NOMO-1 treated with DMSO at 0.1 percent for 48 hours (cell line): Measurements from ENCODE around the gene ZC3H13.

Source experiments
- DNase-seq: peaks from one replicate; lab custom pipeline; 2025; ENCODE audit not compliant: unreplicated experiment; lab: John Stamatoyannopoulos, UW

Gene ZC3H13

DNA sequence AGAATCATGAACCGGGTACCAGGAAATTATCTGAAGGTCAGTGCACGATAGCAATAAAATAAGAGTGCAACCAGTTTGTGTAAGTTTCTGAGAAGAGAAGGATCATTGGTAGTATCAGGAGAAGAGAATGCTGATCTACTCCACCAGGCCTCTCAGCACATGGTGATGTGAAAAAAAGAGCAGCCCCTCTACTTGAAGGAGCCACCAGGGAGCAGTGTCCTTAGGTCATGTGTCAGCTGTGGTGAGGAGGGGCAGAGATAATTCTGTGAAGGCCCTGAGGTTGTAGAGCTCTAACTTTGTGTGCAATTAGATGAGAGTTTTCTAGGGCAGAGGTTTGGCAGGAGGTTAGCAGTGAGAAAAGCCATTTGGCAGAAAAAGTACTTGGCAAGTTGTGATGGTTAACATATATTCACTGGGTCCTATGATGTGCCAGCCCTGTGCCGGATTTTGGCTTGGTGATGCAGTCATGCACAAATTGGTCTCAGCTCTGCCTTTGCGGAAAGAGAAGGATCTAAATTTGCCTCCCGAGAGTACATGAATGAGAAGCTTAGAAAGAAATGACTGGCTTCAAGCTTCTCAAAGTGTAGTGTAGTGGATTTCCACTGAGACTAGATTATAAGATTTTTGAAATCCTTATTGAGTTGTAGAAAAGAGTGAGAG lies 19.2 kb upstream of the ZC3H13 start:
- no peak for DNase-seq

DNA sequence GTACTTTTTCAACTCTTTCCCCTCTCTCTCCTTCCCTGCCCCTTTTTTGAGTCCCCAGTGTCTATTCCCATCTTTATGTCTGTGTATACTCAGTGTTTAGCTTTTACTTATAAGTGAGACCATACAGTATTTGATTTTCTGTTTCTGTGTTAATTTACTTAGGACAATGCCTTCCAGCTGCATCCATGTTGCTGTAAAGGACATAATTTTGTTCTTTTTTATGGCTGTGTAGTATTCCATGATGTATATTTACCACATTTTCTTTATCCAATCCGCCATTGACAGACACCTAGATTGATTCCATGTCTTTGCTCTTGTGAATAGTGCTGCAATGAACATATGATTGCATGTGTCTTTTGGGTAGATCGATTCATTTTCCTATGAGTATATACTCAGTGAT lies 10.7 kb upstream of the ZC3H13 start:
- no peak for DNase-seq

DNA sequence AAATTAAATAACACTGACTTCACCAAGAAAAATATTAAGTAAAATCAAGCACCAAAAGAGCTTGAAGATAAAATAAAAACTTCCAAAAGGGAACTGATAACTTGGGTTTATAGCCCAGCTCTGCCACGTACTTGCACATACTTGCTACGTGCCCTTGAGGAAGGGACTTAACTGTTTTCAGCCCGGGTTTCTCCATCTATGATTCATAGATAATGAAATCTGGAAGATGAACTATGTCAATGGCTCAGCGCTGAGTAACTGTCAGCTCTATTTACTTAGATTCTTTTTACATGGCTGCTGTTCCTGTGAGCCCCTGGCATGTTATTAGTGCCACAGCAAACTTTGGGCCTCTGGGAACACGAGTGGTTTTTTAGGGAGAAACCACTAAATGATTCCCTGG lies 9.6 kb upstream of the ZC3H13 start:
- DNase-seq, result peak; percentile 72

DNA sequence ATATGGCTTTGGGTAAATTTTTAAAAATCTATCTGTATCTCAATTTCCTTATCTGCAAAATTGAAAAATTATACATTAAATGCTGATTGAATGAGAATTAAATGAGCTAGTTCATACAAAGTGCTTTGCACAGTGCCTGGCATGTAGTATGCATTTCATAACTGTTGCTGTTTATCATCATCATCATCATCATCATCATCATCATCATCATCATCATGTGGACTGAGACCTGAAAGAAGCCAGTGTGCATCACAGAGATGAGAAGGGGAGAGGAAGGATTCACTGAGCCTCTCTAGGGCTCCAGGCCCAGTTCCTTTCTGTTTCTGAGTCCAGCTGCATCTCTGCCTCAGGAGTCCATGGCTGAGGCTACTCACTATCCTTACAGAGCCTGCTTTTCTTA lies 6.9 kb upstream of the ZC3H13 start:
- DNase-seq, result no peak

DNA sequence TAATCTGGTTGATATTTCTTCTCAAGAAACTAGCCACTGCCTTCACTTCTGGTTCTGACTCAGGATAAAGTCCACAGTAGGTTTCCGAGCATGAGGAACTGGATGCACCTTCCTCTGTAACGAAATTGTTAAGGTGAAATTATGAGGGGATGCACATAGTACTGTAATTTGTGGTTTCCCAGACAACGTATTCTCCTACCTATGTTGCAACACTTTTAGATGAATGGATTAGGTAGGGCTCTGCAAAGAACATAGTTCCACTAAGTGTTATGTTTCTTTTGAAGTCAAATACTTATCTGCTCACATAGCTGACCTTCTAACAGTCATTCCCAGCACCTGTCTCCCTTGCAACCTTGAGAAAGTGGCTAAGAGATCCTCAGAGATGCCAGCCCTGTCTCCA lies 5.7 kb upstream of the ZC3H13 start:
- DNase-seq, result peak; percentile 31

DNA sequence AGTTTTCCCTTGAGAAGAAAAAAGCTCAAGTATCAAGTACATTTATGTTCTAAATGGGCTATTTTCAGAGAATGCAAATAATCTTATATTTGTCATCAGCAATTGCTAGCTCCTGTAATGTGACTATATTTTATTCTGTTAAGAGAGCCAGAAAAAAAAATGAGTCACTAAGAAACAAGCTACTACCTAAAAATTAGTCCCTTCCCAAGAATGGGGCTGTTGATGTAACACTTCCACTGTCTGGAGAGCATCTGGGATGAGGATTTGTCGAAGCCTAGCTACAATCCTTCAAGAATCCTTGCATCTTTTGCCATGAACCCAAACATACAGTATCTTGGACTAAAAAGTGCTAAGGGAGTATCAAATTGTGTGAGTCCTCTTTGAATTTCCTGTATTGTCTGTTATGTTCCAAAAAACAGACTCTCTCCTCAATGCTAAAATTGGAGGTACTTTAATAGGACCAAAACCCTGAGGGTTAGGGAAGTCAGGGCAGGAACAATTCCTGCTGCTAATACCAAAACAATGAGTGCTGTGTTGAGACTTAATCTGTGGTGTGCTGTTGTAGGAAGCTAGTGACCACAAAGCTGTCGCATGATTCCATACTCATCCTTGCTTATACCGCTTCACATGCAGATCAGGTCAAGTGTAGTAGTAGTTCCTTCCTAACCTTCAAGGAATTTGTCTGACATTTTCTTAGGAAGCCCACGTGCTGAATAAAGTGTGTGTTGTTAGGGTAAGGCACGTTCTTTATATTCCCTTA lies 4.9 kb upstream of the ZC3H13 start:
- no peak for DNase-seq

DNA sequence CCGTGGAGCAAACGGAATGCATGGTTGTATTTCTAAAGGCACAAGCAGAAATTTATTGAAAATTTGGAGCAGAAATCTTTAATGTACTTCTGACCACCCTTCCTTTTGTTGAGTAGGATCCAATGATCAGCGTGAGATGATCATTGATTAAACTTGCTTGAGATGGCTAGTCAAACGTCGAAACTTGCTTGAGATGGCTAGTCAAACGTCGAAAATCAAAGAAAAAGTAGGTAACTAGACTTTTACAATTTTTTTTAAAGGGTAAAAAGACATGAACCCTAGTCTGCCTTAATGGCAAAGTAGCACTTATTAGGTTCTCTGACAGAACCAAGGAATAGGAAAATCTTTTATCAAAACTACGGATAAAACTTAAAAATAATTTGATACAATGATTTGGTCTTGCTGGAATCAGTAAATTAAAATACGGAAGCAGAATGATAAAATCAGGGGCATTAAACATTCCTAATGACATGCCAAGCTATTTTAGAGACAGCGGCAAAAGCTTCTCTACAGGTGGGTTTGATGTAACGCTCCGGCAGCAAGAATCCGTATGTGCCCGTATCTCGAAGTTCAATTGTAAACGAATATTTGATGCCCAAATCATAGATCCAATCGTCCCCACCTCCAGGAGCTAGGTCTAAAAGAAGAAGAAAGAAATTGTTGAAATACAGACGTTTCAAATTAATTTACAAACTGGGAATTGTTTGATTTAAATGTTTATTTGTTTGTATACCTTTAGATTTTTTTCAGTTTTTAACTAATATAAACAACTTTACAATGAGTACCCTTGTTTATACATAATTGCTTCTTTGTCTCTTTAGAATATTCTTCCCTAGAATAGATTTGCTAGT lies 841 bp upstream of the ZC3H13 start:
- no peak for DNase-seq

DNA sequence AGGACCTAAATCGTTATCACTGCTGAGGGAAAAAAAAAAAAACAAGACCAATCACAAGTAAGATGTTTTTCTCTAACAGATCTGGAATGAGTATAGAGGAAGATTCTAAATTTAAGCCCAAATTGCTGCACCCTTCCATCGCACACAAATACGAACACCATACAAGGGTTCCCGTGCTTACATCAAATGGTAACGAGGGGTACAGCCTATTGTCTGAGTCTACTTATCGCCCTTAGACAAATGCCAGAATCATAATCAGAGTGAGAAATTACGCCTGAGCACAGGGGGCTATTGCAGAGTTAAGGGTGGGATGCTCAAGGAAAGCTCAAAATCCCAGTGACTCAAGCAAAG lies 603 bp downstream of the ZC3H13 start:
- peak; percentile 42 for DNase-seq

DNA sequence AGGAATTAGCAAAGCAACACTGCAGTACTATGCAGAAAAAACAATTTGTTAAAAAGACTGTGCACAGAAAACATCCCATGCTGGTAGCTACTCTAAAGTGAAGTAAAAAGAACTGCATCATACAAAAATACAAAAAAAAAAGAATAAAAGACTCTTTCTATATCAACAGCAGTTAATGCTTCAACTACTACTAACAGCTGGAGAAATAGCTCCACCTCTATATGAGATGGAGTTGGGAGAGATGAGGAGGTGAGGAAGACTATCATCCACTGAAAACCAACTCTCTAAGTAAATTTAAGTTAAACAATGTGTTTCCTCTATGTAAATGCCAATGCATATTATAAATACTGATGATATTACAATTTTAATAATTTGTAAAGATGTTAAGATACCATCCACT lies 1.8 kb downstream of the ZC3H13 start:
- DNase-seq, result no peak

DNA sequence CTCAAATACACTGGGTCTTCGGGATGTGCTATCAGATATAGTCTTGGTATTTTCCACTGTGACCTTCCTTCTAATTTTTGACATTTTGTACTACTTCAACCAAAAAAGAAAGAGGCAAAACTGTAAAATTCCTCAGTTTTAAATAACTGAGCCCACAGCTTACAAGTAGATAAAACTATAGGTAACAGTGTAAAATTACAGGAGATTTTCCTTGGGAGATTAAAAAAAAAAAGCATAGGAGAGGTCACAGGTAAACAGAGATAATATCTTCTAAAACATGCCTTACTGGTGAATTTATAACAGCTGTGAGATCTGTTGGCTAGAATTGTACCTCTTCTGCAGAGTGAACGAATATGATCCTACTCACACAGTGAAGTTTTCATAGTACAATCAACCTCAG lies 7.1 kb downstream of the ZC3H13 start:
- no peak for DNase-seq

DNA sequence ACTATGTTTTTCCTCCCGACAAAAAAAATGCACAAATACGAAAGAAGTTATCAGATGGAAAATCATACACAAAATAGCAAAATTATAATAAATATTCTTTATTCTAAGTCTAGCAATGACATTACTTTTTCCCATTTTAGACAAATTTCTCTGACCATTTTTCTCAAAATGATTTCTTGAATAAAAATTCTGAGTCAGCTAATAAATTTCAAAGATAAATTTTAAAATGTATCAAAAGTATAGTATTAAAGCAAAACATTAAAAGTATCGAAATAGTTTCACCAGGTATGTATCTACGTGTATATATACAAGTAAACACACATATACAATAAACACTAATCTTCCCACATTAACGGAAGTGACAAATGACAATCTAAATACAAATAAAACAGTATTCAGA lies 8.9 kb downstream of the ZC3H13 start:
- DNase-seq, result no peak

DNA sequence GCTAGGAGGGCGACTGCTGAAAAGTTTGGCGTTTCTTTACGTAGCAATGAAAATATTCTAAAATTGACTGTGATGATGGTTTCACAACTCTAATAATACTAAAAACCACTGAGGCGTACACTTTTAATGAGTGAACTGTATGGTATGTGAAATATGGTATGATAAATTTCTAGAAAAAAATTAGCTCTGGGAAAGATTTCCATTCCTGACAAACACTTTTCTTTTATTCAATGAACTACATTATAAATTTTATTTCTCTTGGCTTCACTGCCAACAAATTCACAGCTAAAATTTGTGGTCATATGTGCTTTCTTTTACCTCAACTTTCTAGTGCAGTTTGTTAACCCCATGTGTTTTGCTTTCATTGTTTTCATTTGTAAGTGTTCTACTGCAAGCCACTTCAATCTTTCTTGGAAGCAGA lies 11.1 kb downstream of the ZC3H13 start:
- DNase-seq, result no peak

DNA sequence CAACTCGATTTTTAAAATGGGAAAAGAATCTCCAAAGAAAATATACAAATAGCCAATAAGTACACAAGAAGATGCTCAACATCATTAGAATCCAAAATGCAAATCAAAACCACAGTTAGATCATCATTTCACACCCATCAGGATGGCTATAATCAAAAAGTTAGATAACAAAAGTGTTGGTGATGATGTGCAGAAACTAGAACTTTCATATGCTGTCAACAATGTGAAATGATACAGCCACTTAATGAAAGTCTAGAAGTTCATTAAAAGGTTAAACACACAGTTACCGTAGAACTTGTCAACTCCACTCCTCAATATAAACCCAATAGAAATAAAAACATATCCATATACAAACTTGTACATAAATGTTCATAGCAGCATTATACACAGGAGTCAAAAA lies 11.8 kb downstream of the ZC3H13 start:
- no peak for DNase-seq

DNA sequence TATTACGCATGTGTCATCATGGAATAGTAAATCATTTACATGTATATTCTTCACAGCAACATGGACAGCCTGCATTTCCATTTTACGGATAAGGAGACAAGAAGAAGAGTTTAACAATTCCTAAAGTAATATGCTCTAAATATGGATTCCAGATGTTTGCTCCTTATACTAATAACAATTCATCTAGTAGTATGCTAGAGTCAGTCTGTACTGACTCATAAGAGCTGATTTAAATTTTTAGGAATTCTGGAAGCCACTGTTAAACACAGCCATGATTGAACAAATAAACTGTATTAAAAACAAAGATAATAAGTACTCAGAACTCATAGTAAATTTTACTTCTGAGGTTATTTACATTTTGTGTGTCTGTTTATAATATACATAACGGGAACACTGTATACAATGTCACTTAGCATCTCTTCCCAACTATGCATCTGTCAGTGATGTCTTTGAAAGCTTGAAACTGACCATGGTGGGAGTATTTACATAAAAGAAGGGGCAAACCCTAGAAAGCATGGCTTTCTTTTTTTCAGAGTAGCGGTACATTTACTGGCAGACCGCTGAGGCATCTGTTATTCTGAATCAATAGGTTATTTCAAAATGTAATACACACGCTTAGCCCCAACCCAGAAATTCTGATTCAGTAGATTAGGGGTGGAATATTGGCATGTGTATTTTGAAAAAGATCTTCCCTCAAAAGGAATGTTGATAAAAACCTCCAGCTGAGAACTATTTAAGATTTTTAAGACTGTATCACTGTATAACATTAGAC lies 12.9 kb downstream of the ZC3H13 start:
- no peak for DNase-seq

DNA sequence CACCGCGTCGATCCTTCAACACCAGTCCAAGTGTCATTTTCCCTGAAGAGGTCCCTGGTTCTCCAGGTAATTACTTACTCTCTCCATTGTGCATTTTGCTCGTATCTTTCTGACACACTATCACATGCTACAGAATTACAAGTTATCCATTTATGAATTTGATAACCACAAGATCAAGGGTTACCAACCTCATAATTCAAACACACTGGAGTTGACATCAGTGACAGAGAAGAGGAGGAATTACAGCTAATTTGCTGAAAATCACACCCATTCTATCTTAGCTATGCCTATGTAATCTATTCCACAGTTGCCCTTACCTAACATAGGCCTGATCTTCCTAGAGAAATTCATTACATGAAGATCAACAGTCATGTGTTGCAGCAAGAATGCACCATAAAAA lies 14.2 kb downstream of the ZC3H13 start:
- DNase-seq, result no peak

DNA sequence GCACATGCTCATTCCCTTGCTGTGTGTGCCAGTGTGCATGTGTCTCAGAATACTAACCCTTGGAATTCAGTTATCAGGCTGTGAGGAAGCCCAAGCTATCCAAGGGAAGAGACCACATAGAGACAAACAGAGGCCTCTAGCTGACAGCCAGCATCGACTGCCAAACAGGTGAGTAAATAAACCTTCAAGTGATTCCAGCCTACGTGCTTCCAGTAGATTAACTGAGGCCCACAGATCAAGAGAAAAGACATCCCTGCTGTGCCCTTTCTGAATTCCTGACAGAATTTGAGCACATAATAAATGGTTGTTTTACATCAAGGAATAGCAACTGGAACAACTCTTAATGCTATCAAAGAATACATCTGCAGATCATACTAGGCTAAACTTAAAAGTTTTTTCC lies 17.5 kb downstream of the ZC3H13 start:
- no peak for DNase-seq

DNA sequence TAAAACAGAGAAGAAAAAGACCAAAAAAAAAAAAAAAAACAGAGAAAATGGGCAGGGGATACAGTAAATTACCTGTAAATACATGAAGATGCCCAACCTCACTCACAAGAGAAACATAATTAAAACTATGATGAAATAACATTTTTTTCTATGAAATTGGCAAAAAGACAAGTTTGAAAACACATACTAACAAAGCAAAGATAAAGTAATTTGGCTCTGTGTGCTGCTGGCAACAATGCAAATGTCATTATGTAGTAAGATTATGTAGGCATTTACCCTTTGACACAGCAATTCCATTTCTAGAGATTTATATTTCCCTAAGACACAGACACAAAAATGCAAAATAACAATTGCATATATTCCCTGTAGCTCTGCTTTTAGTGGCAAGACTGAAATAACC lies 20.2 kb downstream of the ZC3H13 start:
- no peak for DNase-seq

DNA sequence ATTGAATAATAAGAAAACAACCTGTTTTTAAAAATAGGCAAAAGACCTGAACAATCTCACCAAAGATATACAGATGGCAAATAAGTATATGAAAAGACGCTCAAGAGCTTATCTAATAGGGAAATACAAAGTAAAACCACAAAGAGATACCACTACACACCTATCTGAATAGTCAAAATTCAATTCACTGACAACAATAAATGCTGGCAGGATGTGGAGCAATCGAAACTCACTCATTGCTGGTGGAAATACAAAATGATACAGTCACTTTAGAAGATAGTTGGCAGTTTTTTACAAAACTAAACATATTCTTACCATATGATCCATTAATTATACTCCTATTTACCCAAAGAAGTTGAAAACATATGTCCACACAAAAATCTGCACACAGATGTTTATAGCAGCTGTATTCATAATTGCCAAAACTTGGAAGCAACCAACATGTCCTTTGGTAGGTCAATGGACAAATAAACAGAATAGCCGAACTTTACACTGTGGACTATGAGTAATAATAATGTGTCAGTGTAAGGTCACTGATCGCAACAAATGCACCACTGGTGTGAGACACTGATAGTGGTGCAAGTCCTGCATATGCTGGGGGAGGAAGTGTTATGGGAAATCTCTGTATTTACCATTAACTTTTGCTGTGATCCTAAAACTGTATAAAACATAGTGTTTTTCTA lies 20.8 kb downstream of the ZC3H13 start:
- DNase-seq, result no peak

DNA sequence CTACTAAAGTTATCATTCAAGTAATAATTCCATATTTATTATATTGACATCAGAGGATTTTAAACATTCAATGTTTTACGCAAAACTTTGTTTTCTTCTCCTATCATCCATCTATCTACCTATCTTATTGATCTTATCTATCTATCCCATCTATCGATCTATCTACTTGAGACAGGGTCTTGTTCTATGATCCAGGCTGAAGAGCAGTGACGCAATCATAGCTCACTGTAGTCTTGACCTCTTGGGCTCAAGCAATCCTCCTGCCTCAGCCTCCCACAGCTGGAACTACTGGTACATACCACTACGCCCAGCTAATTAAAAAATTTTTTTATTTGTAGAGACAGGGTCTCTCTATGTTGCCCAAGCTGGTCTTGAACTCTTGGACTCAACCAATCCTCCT lies 27.4 kb downstream of the ZC3H13 start:
- no peak for DNase-seq

DNA sequence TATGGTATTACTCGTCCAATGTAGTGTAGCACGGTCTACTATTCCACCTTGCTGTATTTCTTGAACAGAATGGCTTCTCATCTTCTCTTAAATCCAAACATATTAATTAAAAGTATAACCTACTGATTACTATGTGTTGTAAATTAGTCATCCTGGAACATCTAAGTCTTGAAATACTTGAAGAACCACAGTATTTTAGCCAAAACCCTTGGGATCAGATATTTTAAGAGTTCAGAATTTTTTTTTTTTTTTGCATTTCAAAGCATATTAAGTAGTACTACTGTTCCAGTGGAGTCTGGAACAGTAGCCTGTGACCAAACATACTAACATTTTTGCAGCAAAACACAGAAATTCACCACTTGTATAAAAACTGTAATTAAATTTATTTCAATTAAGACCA lies 30.1 kb downstream of the ZC3H13 start:
- DNase-seq, result no peak

DNA sequence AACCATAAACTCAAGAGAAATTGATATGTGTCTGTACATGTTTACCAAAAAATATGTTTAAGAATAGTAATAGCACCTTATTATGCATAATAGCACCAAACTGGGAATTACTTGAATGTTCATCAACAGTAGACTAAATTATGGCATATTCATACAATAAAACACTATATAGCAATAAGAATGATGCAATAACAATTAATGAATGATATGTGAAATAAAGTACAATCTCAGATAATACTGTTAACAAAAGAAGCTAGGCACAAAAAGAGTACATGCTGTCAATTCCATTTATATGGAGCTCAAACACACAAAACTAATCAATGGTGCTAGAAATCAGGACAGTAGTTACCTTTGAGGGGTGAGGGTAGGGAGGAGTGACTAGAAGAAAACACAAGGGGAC lies 36.3 kb downstream of the ZC3H13 start:
- no peak for DNase-seq
